ENCODE measurements around the gene ABCA2. TPM values are rescaled to one million over a fixed set of nuclear protein-coding genes. Genes with fewer than 3 reads are reported as not detected.
A peak's percentile ranks its signal among the peaks of the same experiment; 100 is the strongest.
"Not testable (repeated sequence)": the region's sequence is repeated elsewhere in the genome, so short reads cannot be mapped to it uniquely, and the experiment has no call there.

ABCA2 gene
- total RNA-seq, 1 donor from 2014 or later: 2.1 TPM

DNA sequence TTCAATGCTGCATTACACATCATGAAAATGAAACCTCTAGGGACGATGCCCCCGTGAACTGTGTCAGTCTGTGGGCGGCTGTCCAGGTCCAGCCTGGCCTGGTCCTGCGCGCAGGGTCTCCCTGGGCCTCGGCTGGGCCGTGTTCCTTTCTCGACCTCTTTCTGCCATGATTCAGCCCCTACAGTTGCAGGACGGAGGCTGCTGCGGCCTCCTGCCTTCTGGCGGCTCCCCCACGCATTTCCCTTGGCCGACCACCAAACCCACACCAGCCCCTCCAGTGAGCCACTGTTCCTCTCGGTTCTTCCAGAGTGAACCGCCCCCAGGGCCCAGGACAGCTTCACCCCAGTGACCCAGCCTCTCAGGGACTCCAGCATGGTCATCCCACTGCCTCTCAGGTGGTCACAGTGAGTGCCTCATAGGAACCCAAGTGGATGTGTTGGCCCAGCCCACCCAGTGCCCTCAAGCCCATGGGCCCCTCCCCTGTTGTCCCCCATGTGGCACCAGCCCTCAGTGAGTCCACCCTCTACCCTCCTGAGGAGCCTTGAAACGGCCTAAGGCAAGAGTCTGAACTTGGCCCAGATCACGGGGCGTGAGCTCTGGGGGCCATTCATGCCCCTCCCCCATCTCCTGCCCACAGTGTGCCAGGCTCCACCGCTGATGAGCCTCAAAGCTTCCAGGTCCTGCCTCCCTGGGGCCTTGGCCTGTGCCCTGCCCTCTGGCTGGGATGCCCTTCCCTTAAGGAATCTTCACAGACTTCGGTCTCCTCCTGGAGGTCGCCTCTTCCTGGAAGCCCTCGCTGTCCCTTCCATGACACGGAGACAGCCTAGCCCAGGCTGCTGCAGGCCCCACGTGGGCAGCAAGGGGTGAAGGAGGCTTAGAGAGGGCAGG is 21.7 kb downstream of the ABCA2 start:
- H3K4me1 Mint-ChIP-seq (ENCODE audit: unreplicated experiment): no peaks in the 10 kb centered on the region
- no peaks in the 10 kb centered on the region for H3K36me3 Mint-ChIP-seq (ENCODE audit: low read depth, unreplicated experiment)
- peaks cover 7% of the 10 kb centered on the region for H3K27me3 Mint-ChIP-seq (ENCODE audit: unreplicated experiment)
- TF ChIP-seq, protein P1, sequence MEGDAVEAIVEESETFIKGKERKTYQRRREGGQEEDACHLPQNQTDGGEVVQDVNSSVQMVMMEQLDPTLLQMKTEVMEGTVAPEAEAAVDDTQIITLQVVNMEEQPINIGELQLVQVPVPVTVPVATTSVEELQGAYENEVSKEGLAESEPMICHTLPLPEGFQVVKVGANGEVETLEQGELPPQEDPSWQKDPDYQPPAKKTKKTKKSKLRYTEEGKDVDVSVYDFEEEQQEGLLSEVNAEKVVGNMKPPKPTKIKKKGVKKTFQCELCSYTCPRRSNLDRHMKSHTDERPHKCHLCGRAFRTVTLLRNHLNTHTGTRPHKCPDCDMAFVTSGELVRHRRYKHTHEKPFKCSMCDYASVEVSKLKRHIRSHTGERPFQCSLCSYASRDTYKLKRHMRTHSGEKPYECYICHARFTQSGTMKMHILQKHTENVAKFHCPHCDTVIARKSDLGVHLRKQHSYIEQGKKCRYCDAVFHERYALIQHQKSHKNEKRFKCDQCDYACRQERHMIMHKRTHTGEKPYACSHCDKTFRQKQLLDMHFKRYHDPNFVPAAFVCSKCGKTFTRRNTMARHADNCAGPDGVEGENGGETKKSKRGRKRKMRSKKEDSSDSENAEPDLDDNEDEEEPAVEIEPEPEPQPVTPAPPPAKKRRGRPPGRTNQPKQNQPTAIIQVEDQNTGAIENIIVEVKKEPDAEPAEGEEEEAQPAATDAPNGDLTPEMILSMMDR (IDR thresholded peaks at IDR 0.05; ENCODE audit: unreplicated experiment): no peak
- peaks cover 5% of the 10 kb centered on the region for H3K9me3 Mint-ChIP-seq (ENCODE audit: unreplicated experiment)
- no peak for DNase-seq (ENCODE audit: low spot score)
- no peak overlapping the region for H3K4me3 Mint-ChIP-seq (ENCODE audit: unreplicated experiment)
- H3K27ac Mint-ChIP-seq (ENCODE audit: unreplicated experiment): no peak overlapping the region

- DNase-seq (ENCODE audit: low spot score); H3K4me1 Mint-ChIP-seq (ENCODE audit: unreplicated experiment); H3K4me3 Mint-ChIP-seq (ENCODE audit: unreplicated experiment); H3K9me3 Mint-ChIP-seq (ENCODE audit: unreplicated experiment); H3K27ac Mint-ChIP-seq (ENCODE audit: unreplicated experiment); H3K36me3 Mint-ChIP-seq (ENCODE audit: low read depth, unreplicated experiment); H3K27me3 Mint-ChIP-seq (ENCODE audit: unreplicated experiment): not testable (repeated sequence)
- TF ChIP-seq, protein P1 (IDR thresholded peaks at IDR 0.05; ENCODE audit: unreplicated experiment): peak; percentile 28
Observed at GRCh38 chr9:137004285-137004684, 23.8 kb downstream of the ABCA2 start.

DNA sequence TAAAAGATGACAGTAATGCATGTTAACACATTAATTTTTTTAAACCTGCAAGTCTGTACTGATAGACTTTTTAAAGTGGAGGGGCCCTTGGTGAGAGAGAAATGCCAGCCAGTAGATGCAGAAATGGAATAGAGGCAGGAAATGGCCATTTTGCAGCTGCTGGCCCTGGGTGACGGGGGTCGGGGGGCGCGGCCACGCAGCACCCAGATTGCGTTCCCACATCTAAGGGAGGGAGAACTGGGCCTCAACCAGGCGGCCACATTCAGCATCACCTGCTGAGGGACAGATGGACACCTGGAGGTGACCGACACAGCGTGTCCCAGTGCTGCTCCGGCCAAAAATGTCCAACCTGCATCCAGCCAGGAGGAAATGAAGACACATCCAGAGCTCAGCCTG is 25.4 kb downstream of the ABCA2 start:
- H3K4me1 Mint-ChIP-seq (ENCODE audit: unreplicated experiment): peaks cover 4% of the 10 kb centered on the region
- TF ChIP-seq, protein P1 (IDR thresholded peaks at IDR 0.05; ENCODE audit: unreplicated experiment): no peak
- no peak for DNase-seq (ENCODE audit: low spot score)
- peaks cover 15% of the 10 kb centered on the region for H3K27me3 Mint-ChIP-seq (ENCODE audit: unreplicated experiment)
- H3K36me3 Mint-ChIP-seq (ENCODE audit: low read depth, unreplicated experiment): peaks cover 3% of the 10 kb centered on the region
- no peak overlapping the region for H3K4me3 Mint-ChIP-seq (ENCODE audit: unreplicated experiment)
- no peak overlapping the region for H3K27ac Mint-ChIP-seq (ENCODE audit: unreplicated experiment)
- peaks cover 5% of the 10 kb centered on the region for H3K9me3 Mint-ChIP-seq (ENCODE audit: unreplicated experiment)

GRCh38 chr9:137001857-137002645 is 26.0 kb downstream of the ABCA2 start:
- no peak overlapping the region for H3K27ac Mint-ChIP-seq (ENCODE audit: unreplicated experiment)
- no peak overlapping the region for H3K4me3 Mint-ChIP-seq (ENCODE audit: unreplicated experiment)
- DNase-seq (ENCODE audit: low spot score): no peak
- H3K36me3 Mint-ChIP-seq (ENCODE audit: low read depth, unreplicated experiment): peaks cover 4% of the 10 kb centered on the region
- peaks cover 5% of the 10 kb centered on the region for H3K9me3 Mint-ChIP-seq (ENCODE audit: unreplicated experiment)
- H3K27me3 Mint-ChIP-seq (ENCODE audit: unreplicated experiment): peaks cover 17% of the 10 kb centered on the region
- TF ChIP-seq, protein P1 (IDR thresholded peaks at IDR 0.05; ENCODE audit: unreplicated experiment): no peak
- H3K4me1 Mint-ChIP-seq (ENCODE audit: unreplicated experiment): peaks cover 6% of the 10 kb centered on the region
